GM12891 (cell line): ENCODE results near the gene CASP2.

ENCODE experiments used
- POLR2A ChIP-seq: IDR thresholded peaks from 2 replicates; pipeline ENCODE4 v1.6.1; 2011; ENCODE audit warnings: low read depth, low read length, control low read depth
- POLR2AphosphoS5 ChIP-seq: IDR thresholded peaks from 2 replicates; pipeline ENCODE4 v1.6.1; 2011; ENCODE audit warnings: low read depth, low read length, control low read depth

DNA sequence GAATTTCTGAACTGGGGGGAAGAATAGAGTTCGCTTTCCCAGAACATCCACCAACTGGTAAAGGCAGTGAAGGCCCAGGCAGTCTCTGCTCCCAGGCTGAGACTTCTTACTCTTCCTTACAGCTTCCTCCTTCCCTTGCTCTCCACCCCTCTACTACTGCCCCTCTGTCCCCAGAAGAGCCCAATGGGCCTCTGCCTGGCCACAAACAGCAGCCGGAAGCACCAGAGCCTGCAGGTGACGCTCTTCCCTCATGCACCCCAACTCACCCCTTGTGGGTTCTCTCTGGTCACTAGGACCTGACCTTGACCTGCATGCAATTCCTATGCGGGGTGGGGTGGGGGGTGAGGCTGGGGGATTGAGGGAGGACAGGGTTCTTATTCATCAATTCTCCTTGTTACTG lies 57.9 kb downstream of the CASP2 start:
- TF ChIP-seq POLR2AphosphoS5 (no peak), POLR2A (no peak)
